Stimulated activated CD4-positive, alpha-beta T cell treated with anti-CD3 and anti-CD28 coated beads, Interleukin-2, amount 100 ng/mL, for 24 hours (primary cell): ENCODE measurements around the gene NXPE1.

ENCODE experiments used
- DNase-seq, 2 donors: peaks; one replicate each; pipeline ENCODE4 v3.0.0-alpha.2; 2020

NXPE1 gene

DNA sequence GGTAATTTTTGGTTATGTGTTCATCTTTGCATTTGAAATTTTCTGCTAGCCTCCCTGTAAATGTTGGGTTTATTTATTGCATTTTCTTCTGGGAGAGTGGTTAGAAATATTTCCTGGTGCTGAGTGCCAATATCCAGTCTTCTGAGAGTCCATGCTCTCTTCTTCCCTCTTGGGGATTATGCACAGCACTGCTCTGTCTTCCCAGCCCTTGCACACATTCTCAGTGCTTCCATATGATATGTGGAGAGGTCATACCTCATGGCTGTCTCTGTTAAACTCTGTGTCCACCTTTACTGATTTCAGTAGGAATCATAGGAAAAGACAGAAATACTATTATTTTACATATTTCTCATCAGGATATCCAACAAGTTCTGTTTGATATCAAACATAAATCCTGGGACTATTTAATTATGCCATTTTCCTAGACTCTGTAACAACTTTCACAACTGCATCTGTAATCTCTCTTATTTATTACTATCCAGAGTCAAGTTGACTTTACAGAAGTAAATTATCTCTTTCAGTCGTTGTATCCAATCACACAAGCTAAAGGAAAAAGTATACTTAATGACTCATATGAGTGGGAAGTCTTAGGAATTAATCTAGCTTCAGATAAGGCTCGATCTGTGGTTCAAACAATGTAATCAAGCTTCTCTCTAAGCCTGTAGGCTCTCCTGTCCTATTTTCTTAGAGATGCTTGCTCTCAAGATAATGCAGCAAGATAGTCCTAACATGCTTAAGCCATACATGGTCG lies 2.7 kb upstream of the NXPE1 start:
- DNase-seq = no peak

DNA sequence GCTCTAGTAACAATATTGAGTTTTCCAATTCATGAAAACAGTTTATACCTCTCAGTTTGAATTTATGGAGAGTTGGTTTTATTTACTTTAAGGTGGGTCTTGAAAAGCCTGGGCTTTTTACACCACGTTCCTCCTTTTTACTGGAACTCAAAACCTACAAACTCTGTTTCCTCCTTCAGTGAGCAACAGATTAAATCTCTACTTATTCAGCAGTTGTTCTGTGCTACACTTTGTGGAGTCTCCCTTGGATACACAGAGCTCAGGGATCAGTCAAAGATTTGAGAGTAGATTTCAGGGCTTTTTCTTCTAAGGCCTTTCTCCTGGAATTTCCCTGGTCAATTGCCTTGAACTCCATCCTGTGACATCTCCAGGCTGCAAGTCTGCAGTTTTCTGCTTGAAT lies 3.5 kb downstream of the NXPE1 start:
- no peak for DNase-seq

DNA sequence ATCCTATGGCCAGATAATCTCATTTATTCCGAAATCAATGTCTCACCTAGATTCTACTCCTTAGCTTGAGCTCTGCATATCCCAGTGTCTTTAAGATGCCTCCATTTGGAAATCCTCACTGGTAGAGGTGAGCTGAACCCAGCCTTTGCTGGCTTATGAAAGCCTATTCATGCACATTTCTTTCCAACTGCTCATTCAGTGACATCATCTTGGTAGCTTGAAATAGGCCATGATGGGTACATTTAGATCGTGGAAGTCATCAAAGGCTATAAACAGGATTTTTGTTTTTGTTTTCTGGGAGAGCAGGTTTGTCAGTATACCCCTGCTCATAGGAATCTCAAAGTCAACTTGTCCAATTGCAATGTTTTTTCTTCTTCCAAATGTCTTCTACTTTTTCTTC lies 6.0 kb downstream of the NXPE1 start:
- DNase-seq = no peak

DNA sequence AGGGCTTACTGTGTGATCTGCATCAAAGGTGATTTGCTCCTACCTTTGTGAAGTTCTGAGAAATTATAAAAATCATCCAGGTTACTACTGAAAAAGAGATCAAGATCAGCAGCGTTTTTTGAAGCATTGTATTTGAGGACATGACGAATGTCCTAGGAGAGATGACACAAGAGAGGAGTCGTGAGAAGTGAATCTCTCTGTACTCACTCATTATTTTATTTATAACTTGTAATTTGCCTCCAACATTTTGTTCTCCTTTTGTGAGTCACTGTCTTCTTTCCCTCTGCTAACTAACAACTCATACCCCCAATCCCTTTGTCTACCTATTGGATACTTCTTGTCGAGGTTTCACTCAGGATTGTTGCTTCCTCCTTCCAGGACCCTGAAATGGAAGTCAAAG lies 8.6 kb downstream of the NXPE1 start:
- no peak for DNase-seq

DNA sequence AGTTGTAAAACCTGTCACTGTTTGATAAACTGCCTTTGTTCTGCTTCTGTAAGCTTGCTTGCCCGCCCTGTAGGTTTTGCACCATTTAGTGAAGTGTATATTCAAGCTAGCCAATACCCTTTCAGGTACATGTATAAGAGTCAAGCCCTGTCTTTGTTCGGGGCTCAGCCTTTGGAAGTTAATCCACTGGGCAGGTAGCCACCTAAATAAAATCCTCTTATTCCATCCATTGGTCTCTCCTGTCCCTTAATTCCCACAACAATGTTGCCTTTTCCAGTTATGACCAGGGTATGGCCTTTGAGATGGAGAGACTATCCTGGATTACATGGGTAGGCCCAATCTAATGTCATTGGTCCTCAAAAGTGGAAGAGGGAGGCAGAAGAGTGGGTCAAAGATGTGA lies 34.0 kb downstream of the NXPE1 start:
- DNase-seq = no peak

- DNase-seq = no peak
Observed at GRCh38 chr11:114524122-114524521, 35.6 kb downstream of the NXPE1 start.

DNA sequence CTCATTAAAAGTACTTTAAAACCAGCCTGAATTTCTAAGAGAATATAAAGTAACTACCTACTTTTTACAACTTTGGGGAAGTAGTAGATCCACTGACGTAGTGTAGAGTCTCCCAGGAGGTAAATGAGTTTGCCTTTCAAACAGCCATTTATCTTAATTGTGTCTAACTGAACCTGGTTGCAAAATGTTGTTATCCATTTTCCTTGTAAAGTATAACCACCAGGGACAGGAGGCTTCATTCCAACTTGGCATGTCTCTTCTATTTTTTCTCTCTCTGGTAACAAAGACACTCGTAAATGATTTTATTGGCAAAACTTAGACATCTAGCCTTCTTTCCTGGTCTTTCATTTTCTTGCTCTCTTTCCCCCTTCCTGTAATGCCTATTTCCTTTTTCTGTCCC lies 36.9 kb downstream of the NXPE1 start:
- no peak for DNase-seq

DNA sequence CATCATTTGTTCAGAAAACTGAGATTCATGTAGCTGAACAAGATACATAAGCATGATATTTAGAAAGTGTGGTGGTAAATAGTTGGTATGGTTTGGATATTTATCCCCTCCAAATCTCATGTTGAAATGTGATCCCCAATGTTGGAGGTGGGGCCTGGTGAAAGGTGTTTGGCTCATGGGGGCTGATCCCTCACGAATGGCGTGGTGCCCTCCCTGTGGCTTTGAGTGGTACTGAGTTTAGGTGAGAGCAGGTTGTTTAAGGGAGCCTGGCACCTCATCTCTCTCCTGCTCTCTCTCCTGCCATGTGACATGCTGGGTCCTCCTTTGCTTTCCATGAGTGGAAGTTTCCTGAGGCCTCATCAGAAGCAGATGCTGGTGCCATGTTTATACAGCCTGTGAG lies 48.1 kb downstream of the NXPE1 start:
- DNase-seq = no peak

- no peak for DNase-seq
Observed at GRCh38 chr11:114511079-114511478, 48.6 kb downstream of the NXPE1 start.

GRCh38 chr11:114501901-114502300 lies 57.8 kb downstream of the NXPE1 start:
- no peak for DNase-seq

DNA sequence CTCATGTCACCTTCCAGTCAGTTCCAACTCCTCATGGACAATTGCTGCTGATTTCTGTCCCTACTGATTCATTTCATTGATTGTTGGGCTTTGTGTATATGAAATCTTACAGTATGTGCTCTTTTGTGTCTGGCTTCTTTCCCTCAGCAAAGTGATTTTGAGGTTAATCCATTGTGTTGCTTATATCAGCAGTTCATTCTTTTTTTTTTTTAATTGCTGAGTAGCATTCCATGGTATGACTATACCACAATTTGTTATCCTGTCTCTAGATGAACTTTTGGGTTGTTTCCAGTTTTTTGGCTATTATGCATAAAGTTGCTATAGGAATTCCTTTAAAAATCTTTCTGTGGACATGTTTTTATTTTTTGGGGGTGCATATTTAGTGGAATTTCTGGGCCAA lies 59.9 kb downstream of the NXPE1 start:
- no peak for DNase-seq

- DNase-seq = no peak
Observed at GRCh38 chr11:114496915-114497314, 62.8 kb downstream of the NXPE1 start.

DNA sequence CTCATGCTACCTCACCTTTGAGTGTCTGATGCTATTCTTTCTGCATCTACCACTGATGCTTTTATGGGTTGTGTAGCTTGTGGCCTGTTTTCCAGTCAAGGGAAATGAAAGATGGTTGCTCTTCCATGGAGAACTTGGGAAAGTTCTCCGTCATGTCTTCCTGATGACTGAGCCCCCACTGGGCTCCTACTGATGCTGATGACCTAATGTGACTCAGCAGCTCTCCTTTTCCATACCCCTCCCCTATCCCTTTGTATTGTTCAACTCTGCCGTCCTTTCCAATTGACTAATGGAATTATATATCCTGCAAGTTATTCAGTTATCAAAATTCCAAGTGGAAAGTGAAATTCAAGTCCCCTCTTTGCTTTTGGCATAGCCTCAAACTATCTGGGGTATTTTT lies 75.8 kb downstream of the NXPE1 start:
- DNase-seq = no peak

DNA sequence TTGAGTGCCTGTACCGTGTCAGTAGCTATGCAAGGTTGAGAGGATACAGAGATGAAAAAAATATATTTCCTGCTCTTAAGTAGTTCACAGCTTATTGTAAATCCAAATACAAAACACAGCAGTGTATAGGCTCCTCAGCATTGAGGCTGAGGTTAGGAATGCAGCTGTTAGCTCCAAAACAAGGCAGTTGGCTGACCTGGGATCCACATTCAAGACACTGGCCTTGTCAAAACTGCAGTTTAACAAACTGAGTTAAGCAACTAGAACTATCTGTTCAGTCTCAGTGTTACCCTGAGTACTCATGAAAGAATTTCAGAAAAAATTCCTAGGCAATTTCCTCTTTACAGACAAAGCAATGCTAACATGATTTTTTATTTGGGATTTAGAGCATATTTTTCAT lies 77.6 kb downstream of the NXPE1 start:
- DNase-seq = no peak

- DNase-seq = no peak
Observed at GRCh38 chr11:114479331-114479730, 80.3 kb downstream of the NXPE1 start.

GRCh38 chr11:114478768-114479167 lies 80.9 kb downstream of the NXPE1 start:
- DNase-seq = no peak

- DNase-seq = no peak
Observed at GRCh38 chr11:114478001-114478410, 81.7 kb downstream of the NXPE1 start.

DNA sequence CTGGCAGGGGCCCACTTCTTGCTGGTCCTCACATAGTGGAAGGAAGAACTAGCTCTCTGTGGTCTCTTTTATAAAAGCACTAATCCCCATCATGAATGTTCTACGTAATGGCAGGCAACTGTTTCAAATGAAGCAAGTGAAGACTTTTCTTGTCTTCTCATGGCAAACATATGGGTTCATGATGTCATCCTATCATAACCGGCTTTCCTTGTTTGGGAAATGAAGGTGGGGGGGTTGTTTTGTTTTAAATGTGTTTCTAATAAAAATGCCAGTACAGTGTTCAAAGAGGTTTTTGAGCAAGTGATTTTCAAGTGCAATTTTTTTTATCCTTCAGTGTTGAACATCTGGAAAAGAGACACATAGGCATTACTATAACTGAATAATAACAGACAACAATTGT lies 87.0 kb downstream of the NXPE1 start:
- no peak for DNase-seq
